HG03469 (cell line): Measurements from ENCODE around the gene DNAJB4.
"Not testable (repeated sequence)": the region's sequence is repeated elsewhere in the genome, so short reads cannot be mapped to it uniquely, and the experiment has no call there.

Source experiments
- ATAC-seq: cut with Tn5 transposase; IDR thresholded peaks from one replicate; pipeline ENCODE4 v1.9.1; 2021; ENCODE audit warnings: mild to moderate bottlenecking, moderate library complexity, moderate number of reproducible peaks; ENCODE audit not compliant: unreplicated experiment

The DNAJB4 gene

DNA sequence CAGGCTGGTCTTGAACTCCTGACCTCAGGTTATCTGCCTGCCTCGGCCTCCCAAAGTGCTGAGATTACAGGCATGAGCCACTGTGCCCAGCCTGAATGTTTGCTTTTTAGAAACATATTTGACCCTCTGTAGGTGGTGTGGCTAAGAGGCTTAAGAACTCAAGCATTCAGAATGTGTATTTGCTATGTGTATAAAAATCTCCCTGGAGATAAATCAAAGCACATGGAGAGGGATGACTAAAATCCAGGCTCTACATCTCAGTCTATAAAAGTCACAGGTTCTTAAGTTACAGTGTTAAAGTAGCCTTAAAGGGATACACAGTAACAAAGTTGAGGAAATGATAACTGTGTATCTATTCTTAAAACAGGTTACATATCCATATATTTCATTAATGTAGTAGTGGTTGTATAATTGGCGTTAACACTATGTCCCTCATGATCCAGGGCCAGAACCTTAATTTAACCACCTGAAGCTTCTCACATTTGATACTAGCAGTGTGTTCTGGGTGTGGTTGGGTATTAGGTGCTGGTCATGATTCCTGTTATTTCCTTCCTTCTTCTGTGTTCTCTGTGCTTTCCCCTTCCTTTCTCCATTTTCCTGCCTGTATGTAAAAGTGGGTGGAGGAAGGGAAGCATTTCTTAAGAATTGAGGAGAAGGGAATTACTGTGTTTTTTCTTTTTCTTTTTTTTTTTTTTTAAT is 57.2 kb downstream of the DNAJB4 start:
- no peak for ATAC-seq

DNA sequence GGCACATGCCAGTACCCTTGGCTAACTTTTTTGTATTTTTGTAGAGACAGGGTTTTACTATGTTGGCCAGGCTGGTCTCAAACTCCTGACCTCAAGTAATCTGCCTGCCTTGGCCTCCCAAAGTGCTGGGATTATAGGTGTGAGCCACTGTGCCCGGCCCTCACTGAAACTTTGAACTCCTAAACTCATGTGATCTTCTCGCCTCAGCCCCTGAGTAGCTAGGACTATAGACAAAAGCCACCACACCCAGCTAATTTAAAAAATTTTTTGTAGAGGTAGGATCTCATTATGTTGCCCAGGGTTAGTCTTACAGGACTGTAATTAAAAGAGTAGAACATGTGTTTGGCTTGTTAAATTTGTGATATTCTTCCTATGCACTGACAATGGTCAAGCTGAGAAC is 60.1 kb downstream of the DNAJB4 start:
- ATAC-seq, result not testable (repeated sequence)
